ENCODE data around the gene MLLT1.
"Not testable (repeated sequence)": the region's sequence is repeated elsewhere in the genome, so short reads cannot be mapped to it uniquely, and the experiment has no call there.

MLLT1 gene

GRCh38 chr19:6279931-6280591 is at the start of gene MLLT1:
Gene MLLT1 (minus strand): TSS chr19:6279975. CDS start chr19:6279784, 191 bp downstream.
- peak; percentile 93 to 95 for DNase-seq (ENCODE audit: low read depth in 2 of 2)

- no peak for DNase-seq (ENCODE audit: low read depth in 2 of 2)
These were observed 47.0 kb upstream of the MLLT1 start for GRCh38 chr19:6326815-6327214.

- no peak for DNase-seq (ENCODE audit: low read depth in 2 of 2)
These were observed 45.8 kb upstream of the MLLT1 start for GRCh38 chr19:6325614-6326013.

GRCh38 chr19:6324757-6325156 is 45.0 kb upstream of the MLLT1 start:
- no peak for DNase-seq (ENCODE audit: low read depth in 2 of 2)

- DNase-seq (ENCODE audit: low read depth in 2 of 2) = no peak
These were observed 42.5 kb upstream of the MLLT1 start for GRCh38 chr19:6322284-6322683.

GRCh38 chr19:6319376-6319775 is 39.6 kb upstream of the MLLT1 start:
- DNase-seq (ENCODE audit: low read depth in 2 of 2) = no peak

GRCh38 chr19:6318772-6319171 is 39.0 kb upstream of the MLLT1 start:
- DNase-seq (ENCODE audit: low read depth in 2 of 2) = no peak

- DNase-seq (ENCODE audit: low read depth in 2 of 2) = not testable (repeated sequence)
These were observed 35.9 kb upstream of the MLLT1 start for GRCh38 chr19:6315646-6316045.

GRCh38 chr19:6313398-6313969 is 33.7 kb upstream of the MLLT1 start:
- DNase-seq (ENCODE audit: low read depth in 2 of 2) = no peak

- no peak for DNase-seq (ENCODE audit: low read depth in 2 of 2)
These were observed 32.2 kb upstream of the MLLT1 start for GRCh38 chr19:6312018-6312417.

- no peak for DNase-seq (ENCODE audit: low read depth in 2 of 2)
These were observed 18.6 kb upstream of the MLLT1 start for GRCh38 chr19:6298413-6298812.

- DNase-seq (ENCODE audit: low read depth in 2 of 2) = no peak
These were observed 17.4 kb upstream of the MLLT1 start for GRCh38 chr19:6297202-6297601.

GRCh38 chr19:6292006-6292405 is 12.2 kb upstream of the MLLT1 start:
- DNase-seq (ENCODE audit: low read depth in 2 of 2) = no peak

GRCh38 chr19:6288737-6289136 is 9.0 kb upstream of the MLLT1 start:
- no peak for DNase-seq (ENCODE audit: low read depth in 2 of 2)

GRCh38 chr19:6287269-6287885 is 7.6 kb upstream of the MLLT1 start:
- DNase-seq (ENCODE audit: low read depth in 2 of 2) = no peak

GRCh38 chr19:6286676-6287075 is 6.9 kb upstream of the MLLT1 start:
- no peak for DNase-seq (ENCODE audit: low read depth in 2 of 2)

GRCh38 chr19:6282393-6282792 is 2.6 kb upstream of the MLLT1 start:
- not testable (repeated sequence) for DNase-seq (ENCODE audit: low read depth in 2 of 2)

GRCh38 chr19:6279620-6279930 is 200 bp downstream of the MLLT1 start:
- no peak for DNase-seq (ENCODE audit: low read depth in 2 of 2)

GRCh38 chr19:6278740-6279619 is 795 bp downstream of the MLLT1 start:
- DNase-seq (ENCODE audit: low read depth in 2 of 2) = no peak

- no peak for DNase-seq (ENCODE audit: low read depth in 2 of 2)
These were observed 1.7 kb downstream of the MLLT1 start for GRCh38 chr19:6278051-6278450.

GRCh38 chr19:6276447-6276846 is 3.3 kb downstream of the MLLT1 start:
- no peak for DNase-seq (ENCODE audit: low read depth in 2 of 2)

GRCh38 chr19:6275170-6275744 is 4.5 kb downstream of the MLLT1 start:
- no peak for DNase-seq (ENCODE audit: low read depth in 2 of 2)

Data from stimulated activated CD4-positive, alpha-beta T cell treated with anti-CD3 and anti-CD28 coated beads, Interleukin-12 subunit alpha, Interleukin-12 subunit beta, amount 100 ng/mL, for 24 hours (primary cell).